HepG2 (cell line): Measurements from ENCODE around the gene CLCN1. TPM values are rescaled to one million over a fixed set of nuclear protein-coding genes. Genes with fewer than 3 reads are reported as not detected.

Source experiments
- ETV5 ChIP-seq: IDR thresholded peaks from 2 replicates; pipeline ENCODE4 v1.6.1; 2018; ENCODE audit warnings: missing biosample characterization, missing genetic modification reagents, inconsistent platforms, borderline replicate concordance
- ONECUT2 ChIP-seq: sonication (generic); formaldehyde crosslinking; IDR thresholded peaks from 2 replicates; pipeline ENCODE4 v1.4.0; 2020; ENCODE audit warnings: missing genetic modification reagents
- PTBP1 ChIP-seq: fragments of 200-400 bp; formaldehyde crosslinking; IDR thresholded peaks from 2 replicates; pipeline ENCODE4 v1.6.1; 2018; ENCODE audit warnings: low read length, low read depth; ENCODE audit not compliant: poor library complexity, severe bottlenecking
- TARDBP ChIP-seq: sonication (generic); formaldehyde crosslinking; IDR thresholded peaks from 2 replicates; pipeline ENCODE4 v1.8.0; 2022; ENCODE audit warnings: mild to moderate bottlenecking, missing genetic modification reagents
- TRAFD1 ChIP-seq: sonication (generic); formaldehyde crosslinking; IDR thresholded peaks from 2 replicates; pipeline ENCODE4 v1.5.1; 2020; ENCODE audit warnings: missing genetic modification reagents, mild to moderate bottlenecking, borderline replicate concordance
- ZBTB40 ChIP-seq, 2 experiments: fragments of 450-650 bp in 1 of 2; sonication (generic) in 1 of 2; formaldehyde crosslinking in 1 of 2; IDR thresholded peaks; 2 replicates each; pipeline versions ENCODE4 v1.6.1 to v1.8.0; 2016 to 2022; ENCODE audit warnings: antibody characterized with exemption in 1 of 2, mild to moderate bottlenecking in 1 of 2, missing genetic modification reagents in 1 of 2
- ZNF180 ChIP-seq: sonication (generic); formaldehyde crosslinking; IDR thresholded peaks from 2 replicates; pipeline ENCODE4 v1.4.0; 2020; ENCODE audit warnings: low read depth, missing genetic modification reagents, borderline replicate concordance
- ZNF367 ChIP-seq: sonication (generic); formaldehyde crosslinking; IDR thresholded peaks from 2 replicates; pipeline ENCODE4 v1.4.0; 2020; ENCODE audit warnings: missing genetic modification reagents, borderline replicate concordance
- polyA plus RNA-seq, 8 experiments: library from polyadenylated mRNA; depleted of rRNA in 3 of 8; stranded (reverse) in 7 of 8; unstranded in 1 of 8; fragments of >200 nt; fragmentation: Illumina TruSeq in 4 of 8; extraction: Trizol in 4 of 8; gene quantifications; 2 replicates each; pipeline versions ENCODE4 v1.2.1 to v1.2.3, GENCODE V29; 2011 to 2016; ENCODE audit warnings: low read depth in 4 of 8, missing spikeins in 1 of 8, mixed read lengths in 1 of 8; ENCODE audit not compliant: insufficient read depth in 1 of 8
- total RNA-seq, 5 experiments: library from RNA; depleted of rRNA; stranded (reverse); fragments of >200 nt; fragmentation: Illumina TruSeq; extraction: Trizol; gene quantifications; 2 replicates each; pipeline ENCODE4 v1.2.3, GENCODE V29; 2016; ENCODE audit warnings: low read depth in 1 of 5
- TF ChIP-seq, protein P1 (sequence below): IDR thresholded peaks from 2 replicates; pipeline ENCODE4 v1.6.1; 2016; ENCODE audit warnings: low read depth, missing genetic modification reagents, missing compliant biosample characterization
- TF ChIP-seq, protein P2 (sequence below): sonication (generic); formaldehyde crosslinking; IDR thresholded peaks from 2 replicates; pipeline ENCODE4 v1.4.0; 2020; ENCODE audit warnings: mild to moderate bottlenecking, missing genetic modification reagents

The CLCN1 gene
- total and polyA plus RNA-seq, 2 of the 13 experiments (the other 11 are each of a cell fraction or from before 2014, with no cell fraction given), result 0.01 TPM; not detected in 1

DNA sequence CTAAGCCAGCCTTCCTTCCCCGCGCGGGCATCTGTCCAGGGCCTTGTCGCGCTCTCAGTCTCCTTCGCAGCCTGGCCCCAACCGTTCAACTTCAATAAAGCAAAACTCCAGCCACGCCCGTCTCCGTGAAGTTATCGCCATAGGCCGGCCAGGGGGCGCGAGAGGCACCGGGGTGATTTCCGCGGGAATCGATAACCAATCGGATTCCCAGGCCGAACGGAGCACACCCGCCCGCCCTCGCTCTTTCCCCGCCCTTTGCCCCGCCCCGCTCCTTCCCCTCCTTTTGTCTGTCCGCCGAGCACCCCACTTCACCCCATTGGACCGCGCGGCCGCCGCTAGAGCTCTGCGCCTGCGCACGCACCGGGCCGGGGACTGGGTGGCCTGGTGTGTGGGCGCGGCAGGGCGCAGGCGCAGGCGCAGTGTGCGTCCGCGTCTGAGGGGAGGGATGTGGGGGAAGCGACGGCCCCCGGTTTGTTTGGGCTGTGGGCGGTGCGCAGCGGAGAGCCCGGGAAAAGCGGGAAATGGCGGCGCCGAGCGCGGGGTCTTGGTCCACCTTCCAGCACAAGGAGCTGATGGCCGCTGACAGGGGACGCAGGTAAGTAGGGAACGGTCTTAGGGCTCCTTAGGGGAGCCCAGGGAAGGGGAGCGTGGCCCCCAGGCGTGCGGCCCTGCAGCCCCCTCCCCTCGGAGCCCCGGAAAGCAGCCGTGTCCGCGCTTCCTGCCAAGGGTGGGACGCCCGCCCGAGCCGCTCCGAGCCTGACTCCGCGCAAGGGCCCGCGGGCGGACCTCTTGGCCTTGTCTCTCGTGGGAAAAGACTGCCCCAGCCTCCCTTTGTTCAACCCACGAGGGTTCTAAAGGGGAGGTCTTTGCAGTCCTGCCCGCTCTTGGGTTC is 27.7 kb upstream of the CLCN1 start, which contains the start of gene CASP2 (continued):
- no peak for TF ChIP-seq ZBTB40 (IDR thresholded peaks at IDR 0.05)
- 0 out of 2 replicates have a peak, but pooled peaks have one; percentile 33 for TF ChIP-seq ZBTB40 (CRISPR knock-in tag; IDR thresholded peaks at IDR 0.05)
- no peak for TF ChIP-seq ONECUT2
- TF ChIP-seq ZNF180 (CRISPR knock-in tag), result no peak
- TF ChIP-seq, protein P1, sequence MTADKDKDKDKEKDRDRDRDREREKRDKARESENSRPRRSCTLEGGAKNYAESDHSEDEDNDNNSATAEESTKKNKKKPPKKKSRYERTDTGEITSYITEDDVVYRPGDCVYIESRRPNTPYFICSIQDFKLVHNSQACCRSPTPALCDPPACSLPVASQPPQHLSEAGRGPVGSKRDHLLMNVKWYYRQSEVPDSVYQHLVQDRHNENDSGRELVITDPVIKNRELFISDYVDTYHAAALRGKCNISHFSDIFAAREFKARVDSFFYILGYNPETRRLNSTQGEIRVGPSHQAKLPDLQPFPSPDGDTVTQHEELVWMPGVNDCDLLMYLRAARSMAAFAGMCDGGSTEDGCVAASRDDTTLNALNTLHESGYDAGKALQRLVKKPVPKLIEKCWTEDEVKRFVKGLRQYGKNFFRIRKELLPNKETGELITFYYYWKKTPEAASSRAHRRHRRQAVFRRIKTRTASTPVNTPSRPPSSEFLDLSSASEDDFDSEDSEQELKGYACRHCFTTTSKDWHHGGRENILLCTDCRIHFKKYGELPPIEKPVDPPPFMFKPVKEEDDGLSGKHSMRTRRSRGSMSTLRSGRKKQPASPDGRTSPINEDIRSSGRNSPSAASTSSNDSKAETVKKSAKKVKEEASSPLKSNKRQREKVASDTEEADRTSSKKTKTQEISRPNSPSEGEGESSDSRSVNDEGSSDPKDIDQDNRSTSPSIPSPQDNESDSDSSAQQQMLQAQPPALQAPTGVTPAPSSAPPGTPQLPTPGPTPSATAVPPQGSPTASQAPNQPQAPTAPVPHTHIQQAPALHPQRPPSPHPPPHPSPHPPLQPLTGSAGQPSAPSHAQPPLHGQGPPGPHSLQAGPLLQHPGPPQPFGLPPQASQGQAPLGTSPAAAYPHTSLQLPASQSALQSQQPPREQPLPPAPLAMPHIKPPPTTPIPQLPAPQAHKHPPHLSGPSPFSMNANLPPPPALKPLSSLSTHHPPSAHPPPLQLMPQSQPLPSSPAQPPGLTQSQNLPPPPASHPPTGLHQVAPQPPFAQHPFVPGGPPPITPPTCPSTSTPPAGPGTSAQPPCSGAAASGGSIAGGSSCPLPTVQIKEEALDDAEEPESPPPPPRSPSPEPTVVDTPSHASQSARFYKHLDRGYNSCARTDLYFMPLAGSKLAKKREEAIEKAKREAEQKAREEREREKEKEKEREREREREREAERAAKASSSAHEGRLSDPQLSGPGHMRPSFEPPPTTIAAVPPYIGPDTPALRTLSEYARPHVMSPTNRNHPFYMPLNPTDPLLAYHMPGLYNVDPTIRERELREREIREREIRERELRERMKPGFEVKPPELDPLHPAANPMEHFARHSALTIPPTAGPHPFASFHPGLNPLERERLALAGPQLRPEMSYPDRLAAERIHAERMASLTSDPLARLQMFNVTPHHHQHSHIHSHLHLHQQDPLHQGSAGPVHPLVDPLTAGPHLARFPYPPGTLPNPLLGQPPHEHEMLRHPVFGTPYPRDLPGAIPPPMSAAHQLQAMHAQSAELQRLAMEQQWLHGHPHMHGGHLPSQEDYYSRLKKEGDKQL (CRISPR knock-in tag), result no peak
- no peak for TF ChIP-seq ZNF367
- no peak for TF ChIP-seq TRAFD1 (CRISPR knock-in tag)
- no peak; the same call in none of the 2 replicates for TF ChIP-seq TARDBP
- no peak for TF ChIP-seq PTBP1
- TF ChIP-seq, protein P2, sequence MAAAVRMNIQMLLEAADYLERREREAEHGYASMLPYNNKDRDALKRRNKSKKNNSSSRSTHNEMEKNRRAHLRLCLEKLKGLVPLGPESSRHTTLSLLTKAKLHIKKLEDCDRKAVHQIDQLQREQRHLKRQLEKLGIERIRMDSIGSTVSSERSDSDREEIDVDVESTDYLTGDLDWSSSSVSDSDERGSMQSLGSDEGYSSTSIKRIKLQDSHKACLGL, result peak; percentile 67
- peak; percentile 54 for TF ChIP-seq ETV5
